HepG2 (cell line): ENCODE data around the gene MDH1.

ENCODE experiments used
- EED ChIP-seq: sonication (generic); formaldehyde crosslinking; IDR thresholded peaks from 2 replicates; pipeline ENCODE4 v1.5.0; 2020; ENCODE audit warnings: mild to moderate bottlenecking, missing genetic modification reagents
- KMT2B ChIP-seq: IDR thresholded peaks from 2 replicates; pipeline ENCODE4 v1.6.1; 2016; ENCODE audit warnings: missing genetic modification reagents, missing compliant biosample characterization
- RAD21 ChIP-seq: fragments of 450-650 bp; formaldehyde crosslinking; IDR thresholded peaks from 2 replicates; pipeline ENCODE4 v1.5.0; 2020; ENCODE audit warnings: mild to moderate bottlenecking
- SUZ12 ChIP-seq: fragments of 150-350 bp; IDR thresholded peaks from 2 replicates; pipeline ENCODE4 v1.6.1; 2014; ENCODE audit warnings: low read depth, low read length
- TBP ChIP-seq: sonication (generic); formaldehyde crosslinking; IDR thresholded peaks from 2 replicates; pipeline ENCODE4 v1.5.0; 2020; ENCODE audit warnings: missing genetic modification reagents
- ZNF501 ChIP-seq: sonication (generic); formaldehyde crosslinking; IDR thresholded peaks from 2 replicates; pipeline ENCODE4 v1.5.1; 2020; ENCODE audit warnings: mild to moderate bottlenecking, moderate library complexity, missing genetic modification reagents
- ZZZ3 ChIP-seq: sonication (generic); formaldehyde crosslinking; IDR thresholded peaks from 2 replicates; pipeline ENCODE4 v1.4.0; 2020; ENCODE audit warnings: missing genetic modification reagents, mild to moderate bottlenecking, borderline replicate concordance
- TF ChIP-seq, protein P1 (sequence below): sonication (generic); formaldehyde crosslinking; IDR thresholded peaks from 2 replicates; pipeline ENCODE4 v1.5.0; 2020; ENCODE audit warnings: mild to moderate bottlenecking, missing genetic modification reagents, moderate library complexity

DNA sequence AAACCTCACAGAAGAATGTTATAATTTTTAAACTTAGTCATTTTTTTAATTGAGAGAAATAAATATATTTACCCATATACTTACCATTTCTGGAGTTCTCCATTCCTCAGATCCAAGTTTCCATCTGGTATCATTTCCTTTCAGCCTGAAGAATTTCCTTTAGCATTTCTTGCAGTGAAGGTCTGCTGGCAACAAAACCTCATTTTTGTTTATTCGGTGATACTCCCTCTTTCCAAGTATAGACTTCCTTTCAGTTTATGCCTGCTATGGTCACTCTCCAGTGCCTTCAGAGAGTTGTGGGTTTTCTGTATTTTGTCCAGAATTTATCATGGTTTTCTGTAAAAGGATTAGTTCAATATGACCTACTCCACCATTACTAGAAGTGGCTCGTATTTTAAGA, 17.5 kb upstream of the MDH1 start:
- TF ChIP-seq KMT2B (CRISPR knock-in tag), result no peak
- TF ChIP-seq SUZ12, result no peak
- no peak for TF ChIP-seq EED
- no peak for TF ChIP-seq RAD21 (CRISPR knock-in tag)
- TF ChIP-seq, protein P1, sequence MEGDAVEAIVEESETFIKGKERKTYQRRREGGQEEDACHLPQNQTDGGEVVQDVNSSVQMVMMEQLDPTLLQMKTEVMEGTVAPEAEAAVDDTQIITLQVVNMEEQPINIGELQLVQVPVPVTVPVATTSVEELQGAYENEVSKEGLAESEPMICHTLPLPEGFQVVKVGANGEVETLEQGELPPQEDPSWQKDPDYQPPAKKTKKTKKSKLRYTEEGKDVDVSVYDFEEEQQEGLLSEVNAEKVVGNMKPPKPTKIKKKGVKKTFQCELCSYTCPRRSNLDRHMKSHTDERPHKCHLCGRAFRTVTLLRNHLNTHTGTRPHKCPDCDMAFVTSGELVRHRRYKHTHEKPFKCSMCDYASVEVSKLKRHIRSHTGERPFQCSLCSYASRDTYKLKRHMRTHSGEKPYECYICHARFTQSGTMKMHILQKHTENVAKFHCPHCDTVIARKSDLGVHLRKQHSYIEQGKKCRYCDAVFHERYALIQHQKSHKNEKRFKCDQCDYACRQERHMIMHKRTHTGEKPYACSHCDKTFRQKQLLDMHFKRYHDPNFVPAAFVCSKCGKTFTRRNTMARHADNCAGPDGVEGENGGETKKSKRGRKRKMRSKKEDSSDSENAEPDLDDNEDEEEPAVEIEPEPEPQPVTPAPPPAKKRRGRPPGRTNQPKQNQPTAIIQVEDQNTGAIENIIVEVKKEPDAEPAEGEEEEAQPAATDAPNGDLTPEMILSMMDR, result no peak
- no peak for TF ChIP-seq ZZZ3 (CRISPR knock-in tag)
- TF ChIP-seq TBP (CRISPR knock-in tag), result no peak
- TF ChIP-seq ZNF501, result no peak
